Prostate gland (tissue), 2 donors: Measurements from ENCODE around the gene SIVA1. TPM values are rescaled to one million over a fixed set of nuclear protein-coding genes. Genes with fewer than 3 reads are reported as not detected.

ENCODE experiments used
- DNase-seq: peaks from one replicate; pipeline ENCODE4 v3.0.0-alpha.2; 2019; ENCODE audit warnings: low spot score
- H3K27ac ChIP-seq, 2 donors: fragments of 200-600 bp; sonication (generic); 2 replicates each; pipeline ENCODE4 v1.5.1; 2017 to 2019
- H3K27me3 ChIP-seq: fragments of 200-600 bp; sonication (generic); replicated peaks from 2 replicates; pipeline ENCODE4 v1.5.1; 2019; ENCODE audit not compliant: insufficient read depth
- H3K36me3 ChIP-seq, 2 donors: fragments of 200-600 bp; sonication (generic); 1 replicate in 1 of 2; 2 replicates in 1 of 2; pipeline versions ENCODE4 v1.5.1 to v1.8.1; 2017 to 2019
- H3K4me1 ChIP-seq: fragments of 200-600 bp; sonication (generic); replicated peaks from 2 replicates; pipeline ENCODE4 v1.5.1; 2019
- H3K4me3 ChIP-seq, 2 donors: fragments of 200-600 bp; sonication (generic); 2 replicates each; pipeline ENCODE4 v1.5.1; 2017 to 2019
- H3K9me3 ChIP-seq: fragments of 200-600 bp; sonication (generic); 2 replicates; pipeline ENCODE4 v1.5.1; 2017
- CTCF ChIP-seq, 4 experiments: fragments of 200-600 bp in 2 of 4; fragments of 450-650 bp in 2 of 4; sonication (generic) in 2 of 4; IDR thresholded peaks; 1 replicate in 3 of 4; 2 replicates in 1 of 4; pipeline ENCODE4 v1.5.1; 2016 to 2019; ENCODE audit warnings: antibody characterized with exemption in 4 of 4, mild to moderate bottlenecking in 2 of 4, moderate library complexity in 2 of 4
- POLR2A ChIP-seq: fragments of 450-650 bp; IDR thresholded peaks from one replicate; pipeline ENCODE4 v1.6.1; 2016; ENCODE audit warnings: antibody characterized with exemption, mild to moderate bottlenecking
- POLR2AphosphoS5 ChIP-seq: sonication (generic); formaldehyde crosslinking; IDR thresholded peaks from one replicate; pipeline ENCODE4 v1.6.1; 2017; ENCODE audit warnings: antibody characterized with exemption
- WGBS: methylation state at CpG from one replicate; pipeline ENCODE4 v1.1.5; 2018; 5-methylcytosine and 5-hydroxymethylcytosine counted together
- intact Hi-C: fragments of 100-400 bp; cut with DNase I; formaldehyde crosslinking; loops from one replicate; pipeline ENCODE4 v1.14.2; 2022
- total RNA-seq, 2 donors: library from RNA; depleted of rRNA; stranded (reverse); fragments of >200 nt; gene quantifications; one replicate each; pipeline ENCODE4 v1.1.0, GENCODE V29; 2016

The SIVA1 gene
- total RNA-seq, 2 donors from 2014 or later, result 249 to 514 TPM

DNA sequence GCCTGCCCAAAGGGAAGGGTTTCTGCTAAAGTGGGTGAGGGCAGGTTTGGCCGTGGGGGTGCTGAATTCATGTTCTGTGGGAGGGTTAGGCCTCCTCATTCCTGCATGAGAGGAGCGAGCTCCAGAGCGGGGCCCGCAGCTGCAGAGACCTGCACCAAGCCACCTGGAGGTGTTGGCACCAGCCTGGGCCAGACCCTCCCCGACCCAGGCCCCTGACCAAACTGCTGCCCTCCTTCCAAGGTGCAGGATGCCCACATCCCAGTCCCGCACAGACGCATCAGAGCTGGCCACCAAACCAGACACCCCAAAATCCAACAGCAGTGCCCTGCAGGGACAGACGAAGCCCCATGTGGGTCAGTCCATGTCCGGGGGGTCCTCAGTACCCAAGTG lies 18.4 kb upstream of the SIVA1 start:
- H3K9me3 ChIP-seq, result no peaks in the 10 kb centered on the region
- H3K27ac ChIP-seq, result no peak overlapping the region
- no peak overlapping the region for H3K4me3 ChIP-seq
- no peak for DNase-seq
- no peaks in the 10 kb centered on the region for H3K4me1 ChIP-seq
- intact Hi-C loops, result no loop called here
- no peaks in the 10 kb centered on the region for H3K27me3 ChIP-seq
- TF ChIP-seq POLR2A (no peak), CTCF (IDR thresholded peaks at IDR 0.05) (no peak), POLR2AphosphoS5 (no peak)
- H3K36me3 ChIP-seq, result no peaks in the 10 kb centered on the region
- 97% methylated on average over 8 of the region's 9 CpGs for WGBS

GRCh38 chr14:104734991-104735779 lies 17.8 kb upstream of the SIVA1 start:
- H3K27me3 ChIP-seq, result no peaks in the 10 kb centered on the region
- H3K27ac ChIP-seq, result peak overlapping the region in 1 of 2 donors; percentile 65
- no peaks in the 10 kb centered on the region for H3K9me3 ChIP-seq
- H3K36me3 ChIP-seq, result no peaks in the 10 kb centered on the region
- TF ChIP-seq POLR2AphosphoS5, result no peak
- TF ChIP-seq CTCF (IDR thresholded peaks at IDR 0.05), result no peak
- TF ChIP-seq POLR2A, result no peak
- 88% methylated on average over 26 of the region's 31 CpGs for WGBS
- no peak for DNase-seq
- no peaks in the 10 kb centered on the region for H3K4me1 ChIP-seq
- intact Hi-C loops, result no loop called here
- no peak overlapping the region for H3K4me3 ChIP-seq

DNA sequence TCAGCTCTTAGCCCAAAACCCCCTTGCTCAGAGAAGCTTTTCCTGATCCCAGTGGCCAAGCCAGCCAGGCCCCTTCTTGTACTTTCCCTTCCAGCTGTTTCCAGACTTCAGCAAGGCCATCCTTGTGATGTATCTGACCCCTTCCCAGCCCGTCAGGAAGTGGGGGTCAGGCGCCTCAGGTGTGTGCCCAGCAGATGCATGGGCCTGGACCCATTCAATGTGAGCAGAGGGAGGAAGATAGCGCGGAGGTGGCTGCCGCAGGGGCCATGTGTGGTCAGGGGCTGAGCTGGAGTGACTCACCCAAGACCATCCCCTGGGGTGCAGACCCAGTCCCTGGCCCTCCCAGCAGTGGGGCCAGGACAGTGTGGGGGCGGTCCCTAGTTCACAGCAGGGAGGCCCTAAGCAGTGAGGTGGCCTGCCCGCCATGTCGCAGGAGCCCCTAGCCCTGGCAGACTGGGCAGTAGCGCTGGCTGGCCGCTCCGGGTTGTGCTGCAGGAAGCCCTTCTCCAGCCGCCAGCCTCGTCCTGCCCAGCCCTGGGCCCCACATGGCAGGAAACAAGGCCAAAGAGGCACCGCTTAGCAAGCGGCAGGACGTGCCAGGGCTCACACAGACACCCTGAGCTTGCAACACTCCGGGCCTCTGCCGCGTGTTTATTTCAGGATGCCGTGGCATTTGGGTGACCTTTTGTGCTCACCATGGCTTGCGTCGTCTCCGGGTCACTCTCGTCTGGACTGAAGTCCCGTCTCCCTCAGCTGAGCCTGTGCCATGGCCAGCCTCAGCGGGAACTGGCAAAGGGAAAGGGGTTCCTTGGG lies 16.9 kb upstream of the SIVA1 start:
- Histone ChIP-seq H3K4me3 (no peak overlapping the region), H3K27ac (peak overlapping the region; percentile 44 to 65), H3K4me1 (no peaks in the 10 kb centered on the region), H3K9me3 (no peaks in the 10 kb centered on the region), H3K36me3 (no peaks in the 10 kb centered on the region), H3K27me3 (no peaks in the 10 kb centered on the region)
- no peak for TF ChIP-seq CTCF (IDR thresholded peaks at IDR 0.05)
- TF ChIP-seq POLR2A, result peak; percentile 12
- TF ChIP-seq POLR2AphosphoS5, result peak; percentile 76
- 41% methylated on average over 23 of the region's 26 CpGs for WGBS
- intact Hi-C loops, result no loop called here
- DNase-seq, result no peak

DNA sequence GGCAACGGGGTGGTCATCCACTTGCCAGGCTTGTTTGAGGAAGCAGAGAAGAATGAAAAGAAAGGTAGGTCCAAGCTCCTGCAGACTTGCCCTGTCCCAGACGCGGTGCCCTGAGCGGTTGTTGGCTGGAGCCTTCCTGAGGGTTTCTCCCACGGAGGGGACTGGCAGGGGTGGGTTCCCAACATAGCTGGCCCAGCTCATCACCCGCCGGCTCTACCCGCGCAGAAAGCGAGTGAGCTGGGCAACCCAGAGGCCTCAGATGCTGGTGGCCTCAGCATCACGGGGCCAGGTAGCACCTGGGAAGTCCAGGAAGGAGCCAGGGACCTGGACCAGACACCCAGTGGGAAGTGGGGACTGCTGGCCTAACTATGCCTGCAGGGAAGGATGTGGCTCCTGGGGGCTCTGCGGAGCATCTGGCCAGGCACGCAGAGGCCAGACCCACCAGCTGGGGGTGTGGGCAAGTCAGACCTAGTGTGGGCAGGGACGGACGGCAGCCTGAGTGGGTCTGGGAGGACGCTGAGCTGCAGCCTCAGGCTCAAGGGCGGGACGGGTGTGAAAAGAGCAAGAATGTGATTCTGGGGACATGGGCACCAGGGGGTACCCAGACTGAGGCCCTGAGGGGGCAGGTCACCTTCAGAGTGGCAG lies 14.4 kb upstream of the SIVA1 start:
- Histone ChIP-seq H3K4me1 (no peaks in the 10 kb centered on the region), H3K27me3 (no peaks in the 10 kb centered on the region), H3K27ac (no peak overlapping the region), H3K4me3 (no peak overlapping the region), H3K36me3 (no peaks in the 10 kb centered on the region), H3K9me3 (no peaks in the 10 kb centered on the region)
- TF ChIP-seq POLR2AphosphoS5 (no peak), POLR2A (no peak), CTCF (IDR thresholded peaks at IDR 0.05) (no peak)
- WGBS, result 92% methylated on average over 18 of the region's 18 CpGs
- intact Hi-C loops, result no loop called here
- DNase-seq, result no peak
